GM18519 (cell line): ENCODE data around the gene DOHH.

Experiments
- ATAC-seq: cut with Tn5 transposase; IDR thresholded peaks from one replicate; pipeline ENCODE4 v1.9.1; 2021; ENCODE audit warnings: mild to moderate bottlenecking, moderate library complexity; ENCODE audit not compliant: unreplicated experiment, low FRiP score

Gene DOHH

DNA sequence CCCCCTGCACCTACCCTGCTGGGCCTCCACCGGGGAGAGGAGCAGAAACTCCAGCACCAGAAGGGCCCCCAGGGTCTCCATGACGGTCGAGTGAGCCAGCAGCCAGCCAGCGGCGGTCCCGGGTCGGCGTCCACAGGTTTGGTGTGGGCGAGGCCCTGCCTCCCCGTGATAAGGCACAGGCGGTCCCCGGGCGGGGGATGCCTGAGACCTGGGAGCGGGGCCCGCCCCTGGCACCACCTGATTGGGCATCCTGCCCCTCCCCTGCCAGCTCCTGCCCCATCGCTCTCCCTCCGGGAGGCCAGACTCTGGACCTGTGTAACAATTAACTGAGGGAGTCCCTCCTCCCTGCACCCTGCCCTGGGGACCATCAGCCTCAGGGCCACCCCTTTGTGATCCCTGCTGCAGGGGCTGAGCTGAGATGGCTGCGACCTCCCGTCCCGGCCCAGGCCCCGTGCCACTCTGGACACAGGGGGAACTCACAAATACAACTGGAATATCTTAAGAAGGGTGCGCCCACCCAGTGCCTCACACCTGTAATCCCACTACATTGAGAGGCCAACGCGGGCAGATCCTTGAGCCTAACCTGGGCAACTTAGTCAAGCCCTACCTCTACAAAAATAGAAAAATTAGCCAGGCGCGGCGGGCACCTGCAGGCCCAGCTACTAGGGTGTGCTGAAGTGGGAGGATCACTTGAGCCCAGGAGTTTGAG, 19.9 kb downstream of the DOHH start, which contains the start of gene SMIM24:
Gene SMIM24, minus strand, starts transcription at position 143 of the 709 bp plus-strand sequence. Its CDS starts 62 bp downstream, at position 81.
- ATAC-seq: no peak

DNA sequence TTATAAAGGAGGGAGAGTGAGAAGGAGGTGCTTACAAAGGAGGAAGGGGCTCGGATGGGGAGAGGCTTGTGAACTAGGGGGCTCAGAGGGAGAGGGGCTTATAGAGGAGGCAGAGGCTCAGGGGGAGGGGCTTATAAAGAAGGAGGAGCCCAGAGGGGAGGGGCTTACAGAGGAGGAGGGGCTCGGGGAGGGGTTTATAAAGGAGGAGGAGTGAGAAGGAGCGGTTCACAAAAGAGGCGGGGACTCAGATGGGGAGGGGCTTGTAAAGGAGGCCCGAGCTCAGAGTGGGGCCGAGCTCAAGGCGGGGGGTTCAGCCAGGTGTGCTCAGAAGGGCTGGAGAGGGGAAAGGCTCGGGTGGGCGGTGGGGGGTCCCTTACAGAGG, 20.6 kb downstream of the DOHH start:
- no peak for ATAC-seq

DNA sequence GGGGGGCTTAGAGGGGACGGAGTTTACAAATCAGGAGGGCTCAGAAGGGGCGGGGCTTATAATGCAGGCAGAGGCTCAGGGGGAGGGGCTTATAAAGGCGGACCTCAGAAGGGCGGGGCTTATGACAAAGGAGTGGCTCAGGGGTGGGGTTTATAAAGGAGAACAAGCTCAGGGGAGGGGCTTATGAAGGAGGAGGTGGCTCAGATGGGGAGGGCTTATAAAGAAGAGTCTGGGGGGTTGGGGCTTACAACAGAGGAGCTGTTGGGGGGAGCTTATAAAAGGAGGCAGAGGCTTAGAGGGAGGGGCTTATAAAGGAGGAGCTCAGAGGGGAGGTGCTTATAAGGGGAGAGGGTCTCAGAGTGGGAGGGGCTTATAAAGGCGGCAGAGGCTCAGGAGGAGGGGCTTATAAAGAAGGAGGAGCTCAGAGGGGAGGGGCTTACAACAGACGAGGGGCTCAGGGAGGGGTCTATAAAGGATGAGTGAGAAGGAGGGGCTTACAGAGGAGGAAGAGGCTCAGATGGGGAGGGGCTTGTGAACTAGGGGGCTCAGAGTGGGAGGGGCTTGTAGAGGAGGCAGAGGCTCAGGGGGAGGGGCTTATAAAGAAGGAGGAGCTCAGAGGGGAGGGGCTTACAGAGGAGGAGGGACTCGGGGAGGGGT, 21.2 kb downstream of the DOHH start:
- ATAC-seq: no peak

DNA sequence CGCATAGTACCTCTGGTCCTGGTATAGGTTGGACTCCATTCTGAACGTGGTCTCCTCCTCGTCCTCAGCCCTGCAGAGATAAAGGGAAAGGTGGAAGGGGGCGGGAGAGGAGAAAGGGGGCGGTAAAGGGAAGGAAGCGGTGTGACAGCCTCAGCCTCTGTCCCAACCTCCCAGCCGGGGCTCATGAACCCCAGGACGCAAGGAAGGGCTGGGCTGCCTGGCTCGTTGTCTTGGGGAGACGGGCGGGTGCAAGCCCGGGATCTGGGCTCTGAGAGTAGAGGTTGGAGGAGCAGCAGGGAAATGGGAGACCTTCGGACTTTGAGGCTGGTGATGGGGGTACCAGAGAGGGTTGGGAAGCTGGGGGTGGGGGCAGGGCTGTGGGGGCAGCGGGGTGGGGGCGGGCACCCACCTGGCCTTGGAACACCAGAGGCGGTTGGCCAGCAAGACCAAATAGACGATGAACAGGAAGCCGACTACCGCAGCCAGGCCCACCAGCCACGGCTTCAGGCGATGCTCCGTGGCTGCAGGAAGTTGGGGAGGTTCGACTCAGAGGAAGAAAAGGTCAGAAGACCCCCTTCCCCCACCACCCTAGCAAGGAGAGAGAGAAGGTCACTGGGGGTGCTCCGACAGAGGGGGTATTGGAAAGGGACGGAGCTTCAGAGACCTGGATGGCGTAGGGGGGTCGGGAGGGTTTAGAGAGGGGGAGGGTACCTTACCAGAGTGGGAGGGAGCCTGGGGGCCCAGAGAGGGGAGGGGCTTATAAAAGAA, 21.9 kb downstream of the DOHH start:
- ATAC-seq: no peak

DNA sequence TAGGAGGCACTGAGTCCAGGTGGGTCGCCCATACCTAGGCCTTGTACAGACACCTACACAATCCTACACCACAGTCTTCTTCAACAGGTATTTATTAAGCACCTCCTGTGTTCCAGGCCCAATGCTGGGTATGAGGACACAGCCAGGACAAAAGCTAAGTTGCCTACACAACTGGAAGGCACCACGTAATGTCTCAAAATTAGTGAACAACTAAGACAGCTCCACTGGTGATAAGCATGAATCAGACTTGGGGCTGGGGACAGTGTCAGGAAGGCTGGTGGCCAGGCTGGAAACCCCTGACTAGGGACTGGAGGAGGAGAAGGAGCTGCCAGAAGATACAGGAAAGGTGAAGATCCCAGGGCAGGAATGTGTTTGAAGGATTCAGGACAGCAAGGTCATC, 22.5 kb downstream of the DOHH start:
- ATAC-seq: no peak

DNA sequence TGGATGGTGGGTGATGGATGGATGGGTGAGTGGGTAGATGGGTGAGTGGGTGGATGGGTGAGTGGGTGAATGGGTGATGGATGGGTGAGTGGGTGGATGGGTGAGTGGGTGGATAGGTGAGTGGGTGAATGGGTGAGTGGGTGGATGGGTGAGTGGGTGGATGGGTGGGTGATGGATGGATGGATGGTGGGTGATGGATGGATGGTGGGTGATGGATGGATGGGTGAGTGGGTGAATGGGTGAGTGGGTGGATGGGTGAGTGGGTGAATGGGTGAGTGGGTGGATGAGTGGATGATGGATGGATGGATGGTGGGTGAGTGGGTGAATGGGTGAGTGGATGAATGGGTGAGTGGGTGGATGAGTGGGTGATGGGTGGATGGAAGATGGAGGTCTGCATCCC, 23.0 kb downstream of the DOHH start:
- ATAC-seq: no peak

DNA sequence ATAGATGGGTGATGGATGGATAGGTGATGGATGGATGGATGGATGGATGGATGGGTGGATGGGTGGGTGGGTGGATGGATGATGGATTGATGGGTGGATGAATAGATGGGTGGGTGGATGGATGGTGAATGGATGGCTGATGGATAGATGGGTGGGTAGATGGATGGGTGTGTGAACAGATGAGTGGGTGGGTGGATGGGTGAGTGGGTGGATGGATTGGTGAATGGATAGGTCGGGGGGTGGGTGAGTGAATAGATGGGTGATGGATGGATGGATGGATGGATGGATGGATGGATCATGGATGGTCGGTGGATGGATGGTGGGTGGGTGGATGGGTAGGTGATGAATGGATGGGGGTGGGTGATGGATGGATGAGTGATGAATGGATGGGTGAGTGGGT, 23.6 kb downstream of the DOHH start:
- ATAC-seq: no peak

DNA sequence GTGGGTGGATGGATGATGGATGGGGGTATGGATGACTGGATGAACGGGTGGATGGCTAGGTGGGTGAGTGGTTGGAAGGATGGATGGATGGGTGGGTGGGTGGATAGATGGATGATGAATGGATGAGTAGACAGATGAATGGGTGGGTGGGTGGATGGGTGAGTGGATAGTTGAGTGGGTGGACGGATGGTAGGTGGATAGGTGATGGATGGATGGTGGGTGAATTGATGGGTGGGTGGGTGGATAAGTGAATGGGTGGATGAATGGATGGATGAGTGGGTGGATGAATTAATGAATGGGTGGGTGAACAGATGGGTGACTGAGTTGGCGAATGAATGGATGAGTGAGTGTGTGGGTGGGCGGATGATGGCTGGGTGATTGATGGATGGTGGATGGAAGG, 25.0 kb downstream of the DOHH start:
- no peak for ATAC-seq

DNA sequence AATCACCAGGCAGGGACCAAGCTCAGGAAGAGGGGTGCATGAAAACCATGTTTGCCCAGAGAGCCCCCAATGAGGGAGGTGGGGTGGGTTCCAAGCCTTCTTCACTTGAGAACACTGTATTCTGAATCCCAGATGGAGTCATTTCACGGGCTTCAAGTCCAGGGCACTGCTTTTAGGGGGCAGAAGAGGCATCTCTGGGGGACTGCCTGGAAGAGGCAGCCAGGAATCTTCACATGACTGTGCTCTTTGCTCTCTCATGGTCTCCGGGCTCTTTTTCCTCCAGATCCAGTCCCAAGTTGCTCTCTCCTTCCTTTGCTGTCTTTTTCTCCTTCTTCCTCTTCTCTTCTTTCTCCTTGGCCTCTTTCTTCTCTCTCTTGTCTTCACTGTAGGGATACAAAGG, 25.9 kb downstream of the DOHH start:
- ATAC-seq: no peak

DNA sequence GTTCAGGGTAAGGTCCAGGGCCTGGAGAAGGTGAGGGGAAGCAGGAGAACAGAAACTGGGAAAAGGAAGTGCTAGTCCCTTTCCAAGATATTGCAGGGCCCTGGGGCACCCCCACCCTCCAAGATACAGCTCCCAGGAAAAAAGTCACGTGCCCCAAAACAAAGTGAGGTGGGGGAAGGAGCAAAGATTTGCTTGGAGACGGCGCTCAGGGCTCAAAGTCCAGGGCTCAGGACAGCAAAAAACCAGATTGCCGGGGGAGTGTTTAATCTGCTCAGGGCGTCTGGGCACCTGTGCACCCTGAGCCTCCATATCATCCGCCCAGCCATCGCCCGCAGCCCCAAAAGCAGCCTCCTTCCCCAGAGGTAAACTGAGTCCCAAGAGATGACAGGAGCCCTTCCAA, 26.5 kb downstream of the DOHH start:
- ATAC-seq: no peak

DNA sequence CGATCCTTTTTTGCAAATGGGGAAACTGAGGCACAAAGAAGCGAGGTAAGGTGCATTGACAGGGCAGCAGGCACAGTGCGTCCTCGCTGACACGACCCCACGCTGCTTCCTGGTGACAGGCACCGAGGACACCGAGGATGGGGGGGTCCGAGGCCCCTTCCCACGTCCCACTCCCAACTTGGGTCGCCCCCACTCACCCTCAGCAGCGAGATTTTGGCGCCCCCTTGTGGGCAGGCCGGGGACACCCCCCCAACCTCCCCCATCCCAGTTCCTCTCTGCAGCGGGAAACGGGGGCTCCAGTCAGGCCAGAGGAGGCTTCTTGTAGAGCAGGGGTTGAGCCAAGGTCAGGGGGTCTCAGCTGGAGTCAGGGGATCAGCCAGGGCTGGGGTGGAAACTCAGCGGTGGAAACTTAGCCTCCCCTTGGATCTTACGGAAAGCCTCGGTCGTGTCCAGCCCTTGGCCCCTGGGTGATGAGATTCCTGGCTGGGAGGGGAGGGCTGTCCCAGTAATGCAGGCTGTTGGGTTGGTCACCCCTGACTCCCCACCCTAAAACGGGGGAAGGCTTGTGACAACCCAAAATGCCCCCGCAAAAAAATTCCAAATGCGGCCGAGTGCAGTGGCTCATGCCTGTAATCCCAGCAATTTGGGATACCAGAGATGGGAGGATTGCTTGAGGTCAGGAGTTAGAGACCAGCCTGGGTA, 28.4 kb downstream of the DOHH start:
- ATAC-seq: no peak

DNA sequence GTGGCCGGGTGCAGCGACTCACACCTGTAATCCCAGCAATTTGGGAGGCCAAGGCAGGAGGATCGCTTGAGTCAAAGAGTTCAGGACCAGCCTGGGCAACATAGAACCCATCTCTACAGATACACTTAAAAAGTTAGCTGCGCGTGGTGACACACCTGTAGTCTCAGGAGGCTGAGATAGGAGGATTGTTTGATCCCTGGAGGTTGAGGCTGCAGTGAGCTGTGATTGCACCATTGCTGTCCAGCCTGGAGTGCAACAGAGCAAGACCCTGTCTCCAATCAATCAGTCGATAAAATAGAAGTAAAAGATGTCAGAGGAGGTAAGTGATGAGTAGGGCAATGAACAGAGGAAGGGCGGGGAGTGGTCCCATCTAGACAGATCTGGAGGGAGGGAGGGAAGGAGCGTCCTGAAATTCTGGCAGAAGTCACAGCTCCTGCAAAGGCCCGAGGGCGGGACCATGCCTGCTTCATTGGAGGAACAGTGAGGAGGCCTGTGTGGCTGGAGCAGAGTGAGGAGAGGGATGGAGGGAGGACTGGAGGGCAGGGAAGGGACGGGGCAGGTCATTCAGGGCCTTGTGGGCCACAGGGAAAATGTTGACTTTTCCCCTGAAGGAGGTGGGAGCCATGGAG, 29.9 kb downstream of the DOHH start:
- ATAC-seq: no peak

DNA sequence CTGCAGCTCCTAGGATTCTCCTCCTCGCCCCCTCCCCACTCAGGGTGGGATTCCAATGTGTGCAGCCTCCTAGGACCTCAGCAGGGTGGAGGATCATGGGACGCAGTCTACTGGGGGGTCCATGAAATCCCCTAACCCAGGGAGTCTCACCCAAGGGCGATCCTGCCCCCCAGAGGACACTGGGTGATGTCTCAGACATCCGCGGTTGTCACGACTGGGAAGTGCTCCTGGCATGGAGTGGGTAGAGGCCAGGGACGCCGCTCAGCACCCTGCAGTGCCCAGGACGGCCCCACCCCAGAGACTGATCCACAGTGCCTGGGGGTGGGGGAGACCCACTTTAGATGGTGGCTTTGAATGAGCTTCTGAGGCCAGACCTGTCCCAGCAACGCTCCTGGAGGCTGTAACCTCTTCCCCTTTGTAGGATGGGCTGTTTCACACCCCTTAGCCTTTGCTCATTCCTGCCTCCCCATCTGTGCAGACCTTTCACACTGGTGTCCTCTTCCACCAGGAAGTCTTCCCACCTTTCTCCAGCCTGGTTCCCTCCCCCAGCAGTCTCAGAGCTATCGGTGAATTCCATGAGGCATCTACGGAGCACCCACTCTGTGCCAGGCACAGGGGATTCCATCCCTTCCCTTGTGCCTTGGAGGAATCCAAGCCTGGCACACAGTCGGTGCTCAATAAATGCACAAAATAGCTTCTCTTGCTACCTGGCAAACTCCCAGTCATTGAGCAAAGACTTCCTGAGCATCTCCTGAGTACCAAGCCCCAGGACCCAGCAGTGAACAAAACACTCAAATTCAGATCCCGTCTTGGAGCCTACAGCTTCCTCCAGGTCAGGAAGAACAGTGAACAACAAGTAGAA, 30.6 kb downstream of the DOHH start:
- no peak for ATAC-seq

DNA sequence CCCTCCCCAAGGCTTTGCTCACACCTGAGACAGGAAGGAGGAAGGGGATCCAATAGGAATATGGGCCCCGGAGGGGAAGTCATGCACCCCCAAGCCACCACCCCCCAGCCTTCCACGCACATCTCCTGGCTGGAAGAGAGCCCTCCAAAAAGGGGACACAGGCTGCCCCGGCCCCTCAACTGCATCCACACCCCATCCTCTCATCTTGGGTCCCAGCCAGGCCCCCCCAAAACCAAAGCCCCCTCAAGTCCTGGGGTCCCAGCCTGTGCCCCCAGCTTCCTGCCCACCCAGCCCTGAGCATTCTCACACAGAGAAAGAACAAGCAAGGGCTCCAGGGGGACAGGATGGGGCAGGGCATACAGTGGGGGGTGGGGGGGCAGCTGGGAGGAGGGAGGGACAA, 32.3 kb downstream of the DOHH start:
- ATAC-seq: no peak

DNA sequence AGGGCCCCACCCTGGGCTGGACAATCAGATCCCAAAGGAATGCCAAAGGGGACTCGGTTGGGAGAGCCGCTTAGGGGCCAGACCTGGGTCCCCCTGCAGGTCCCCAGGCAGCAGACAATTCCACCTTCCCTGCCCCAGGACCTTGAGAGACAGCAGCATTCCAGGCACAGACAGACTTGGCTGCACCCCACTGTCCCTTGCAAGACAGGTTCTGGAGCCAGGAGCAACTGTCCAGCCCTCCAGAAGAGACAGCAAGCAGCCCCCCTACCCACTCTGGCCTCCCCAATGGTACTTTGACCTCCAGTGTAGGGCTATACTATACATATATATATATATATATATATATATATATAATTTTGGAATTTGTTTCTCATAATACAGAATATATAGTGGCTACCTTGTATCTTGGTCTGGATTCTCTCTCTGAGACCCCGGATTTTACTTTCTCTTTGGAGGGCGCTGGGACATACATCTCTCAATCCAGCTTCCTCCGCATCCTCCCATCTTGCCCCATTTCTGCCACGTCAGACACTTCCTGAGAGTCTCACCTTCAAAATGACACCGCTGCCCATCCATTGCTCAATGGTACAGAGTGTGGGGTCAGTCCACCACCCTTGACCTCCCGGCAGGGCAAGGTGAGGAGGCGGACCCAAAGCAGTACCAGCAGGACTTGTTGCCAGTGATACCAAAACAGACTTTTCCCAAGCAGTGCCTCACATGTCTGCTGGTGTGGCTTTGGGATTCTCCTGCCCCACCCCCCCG, 32.9 kb downstream of the DOHH start:
- no peak for ATAC-seq

DNA sequence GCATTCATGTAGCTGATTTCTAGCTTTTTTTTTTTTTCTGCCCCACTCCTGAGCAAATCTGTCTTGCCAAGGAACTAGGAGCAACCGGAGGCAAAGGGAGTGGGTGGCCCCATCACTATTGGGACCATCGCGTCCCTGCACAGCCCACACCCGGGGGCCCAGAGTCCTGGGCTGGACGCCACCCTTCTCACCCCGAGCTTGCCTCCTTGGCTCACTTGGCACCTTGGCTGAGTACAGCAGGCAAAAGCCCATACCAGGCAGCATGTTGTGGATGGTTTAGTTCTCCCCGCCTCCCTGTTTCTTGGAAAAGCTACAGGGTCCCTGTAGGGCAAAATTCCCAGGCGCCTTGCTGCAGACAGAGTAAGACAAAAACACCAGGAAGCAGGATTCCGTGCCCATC, 33.8 kb downstream of the DOHH start:
- ATAC-seq: no peak

DNA sequence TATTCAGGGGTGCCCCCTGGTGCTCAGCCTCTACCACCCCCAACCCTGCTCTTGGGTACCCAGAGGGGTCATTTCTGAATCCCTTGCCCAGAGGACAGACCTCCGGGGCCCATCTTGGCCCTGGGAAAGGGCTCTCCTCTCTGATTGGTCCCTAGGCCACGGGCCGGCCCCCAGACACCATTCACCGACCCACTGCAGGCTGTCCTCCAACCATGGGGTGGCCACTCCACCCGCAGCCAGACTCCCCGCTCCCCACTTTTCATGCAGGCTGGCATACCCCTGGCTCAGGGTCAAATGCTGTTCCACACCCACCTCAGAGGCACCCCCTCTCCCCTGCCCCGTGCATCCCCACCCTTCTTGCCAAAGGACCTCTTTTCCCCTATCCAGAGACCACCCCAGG, 34.9 kb downstream of the DOHH start:
- ATAC-seq: no peak

DNA sequence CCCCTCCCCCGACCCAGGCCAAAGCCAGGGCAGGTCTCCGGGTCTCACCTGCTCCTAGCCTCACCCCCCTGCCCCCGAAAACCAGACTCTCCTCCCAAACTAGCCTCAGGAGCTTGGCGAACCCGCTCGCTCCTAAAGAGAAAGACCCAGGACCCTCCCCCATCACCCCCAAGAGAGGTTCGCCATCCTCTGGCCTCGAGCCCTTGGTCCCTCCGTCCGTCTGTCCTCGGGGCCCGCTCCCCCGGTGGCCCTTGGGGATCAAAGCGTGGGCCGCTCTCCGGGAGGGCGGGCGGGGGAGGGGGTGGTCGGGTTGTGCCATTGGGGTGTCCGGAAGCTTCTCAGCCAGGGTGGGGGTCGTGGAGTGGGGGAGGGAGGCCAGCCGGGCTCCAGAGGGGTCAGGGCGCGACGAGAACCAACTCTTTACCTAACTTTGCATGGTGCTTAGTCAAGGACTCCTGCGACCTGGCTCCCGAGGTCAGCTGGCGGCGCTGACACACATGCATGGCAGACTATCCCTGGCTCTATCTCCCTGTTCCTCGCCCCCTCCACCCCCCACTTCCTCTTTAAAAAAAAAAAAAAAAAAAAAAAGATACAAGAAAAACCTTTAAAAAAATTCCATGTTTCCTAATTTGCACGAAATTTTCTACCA, 35.8 kb downstream of the DOHH start:
- no peak for ATAC-seq
